Right ventricle myocardium inferior (tissue), 1 donor: ENCODE results near the gene CYB5R3. TPM values are rescaled to one million over a fixed set of nuclear protein-coding genes. Genes with fewer than 3 reads are reported as not detected.
A peak's percentile ranks its signal among the peaks of the same experiment; 100 is the strongest.

ENCODE experiments used
- ATAC-seq: fragments of 200-7000 bp; cut with Tn5 transposase; one replicate; pipeline ENCODE4 v1.9.1; 2020; ENCODE audit warnings: mild to moderate bottlenecking, moderate library complexity
- DNase-seq: peaks from one replicate; pipeline ENCODE4 v3.0.0; 2021; ENCODE audit errors: missing footprints
- intact Hi-C: fragments of 100-400 bp; cut with DNase I; formaldehyde crosslinking; loops from one replicate; pipeline ENCODE4 v1.11.0; 2022
- long read RNA-seq: library from polyadenylated mRNA; unstranded; transcript quantifications from one replicate; pipeline ENCODE4 v2.0.0, GENCODE V29; 2021
- total RNA-seq: library from RNA; stranded (reverse); fragmentation: NEBNext Ultra II Directional; extraction: Animal tissue kit (Norgen Biotek cat#: 25700); gene quantifications from one replicate; pipeline ENCODE4 v1.2.1, GENCODE V29; 2021
- donor health status: DM: no; HTN: yes; CAD: no; lungs with severe emphysema.

CYB5R3 gene
- total RNA-seq = 268 TPM
- long read RNA-seq, transcript CYB5R3-205 (9 exons, 2,153 nt) = minor isoform, 9 of 500 reads
- long read RNA-seq, transcript CYB5R3-204 (8 exons, 1,849 nt) = minor isoform, 16 of 500 reads
- long read RNA-seq, transcript CYB5R3-201 (9 exons, 2,124 nt) = major isoform, 431 of 500 reads
- long read RNA-seq, partial matches to known transcripts = 6 of 500 reads
- long read RNA-seq, other reads (novel, unspliced or antisense) = 35 of 500 reads

GRCh38 chr22:42649246-42650099, at the start of gene CYB5R3:
TSS of gene CYB5R3 (minus strand) at chr22:42649392. CDS start at chr22:42649315, 77 bp downstream.
- DNase-seq = peak; percentile 93
- intact Hi-C loops = loop anchor here (5.0 kb wide), 1 partner anchor 38 kb away; no protein-coding TSS in a partner anchor
- ATAC-seq = peak; percentile 73

GRCh38 chr22:42697542-42698013, 48.4 kb upstream of the CYB5R3 start:
- intact Hi-C loops = loop anchor here (1.0 kb wide), 1 partner anchor 11 kb away; no protein-coding TSS in a partner anchor
- DNase-seq = peak; percentile 88

GRCh38 chr22:42696331-42696967, 47.3 kb upstream of the CYB5R3 start:
- DNase-seq (no peak), ATAC-seq (no peak)
- intact Hi-C loops = no loop called here

More at GRCh38 chr22:42697542-42698013, 48.4 kb upstream of the CYB5R3 start:
- peak; percentile 86 for ATAC-seq

DNA sequence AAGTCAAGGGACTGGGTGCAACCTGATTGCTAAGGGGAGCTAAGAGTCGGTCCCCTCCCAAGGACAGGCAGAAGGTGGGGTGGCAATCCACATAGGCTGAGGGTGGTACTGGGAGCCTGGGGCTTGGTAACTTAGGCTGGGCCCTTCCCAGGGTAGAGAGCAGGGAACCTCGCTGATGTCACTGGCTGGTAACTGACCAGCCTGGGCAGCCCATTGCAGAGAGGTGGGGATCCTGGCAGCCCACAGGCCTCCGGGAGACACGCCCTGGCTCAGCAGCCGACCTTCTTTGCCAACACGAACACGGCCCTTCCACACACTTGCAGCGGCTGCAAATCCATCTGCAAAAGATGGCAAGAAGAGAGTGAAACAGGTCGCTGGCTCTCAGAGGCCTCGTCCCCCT, 46.1 kb upstream of the CYB5R3 start:
- ATAC-seq (peak; percentile 23), DNase-seq (peak; percentile 77)
- intact Hi-C loops = no loop called here

- ATAC-seq (no peak), DNase-seq (no peak)
- intact Hi-C loops = no loop called here
These were observed 44.8 kb upstream of the CYB5R3 start for GRCh38 chr22:42693763-42694683.

GRCh38 chr22:42693055-42693762, 44.0 kb upstream of the CYB5R3 start:
- ATAC-seq (no peak), DNase-seq (no peak)
- intact Hi-C loops = no loop called here

GRCh38 chr22:42692239-42693054, 43.3 kb upstream of the CYB5R3 start:
- DNase-seq (no peak), ATAC-seq (no peak)
- intact Hi-C loops = no loop called here

- no peak for DNase-seq
- intact Hi-C loops = no loop called here
- ATAC-seq = no peak
These were observed 42.2 kb upstream of the CYB5R3 start for GRCh38 chr22:42691440-42691839.

DNA sequence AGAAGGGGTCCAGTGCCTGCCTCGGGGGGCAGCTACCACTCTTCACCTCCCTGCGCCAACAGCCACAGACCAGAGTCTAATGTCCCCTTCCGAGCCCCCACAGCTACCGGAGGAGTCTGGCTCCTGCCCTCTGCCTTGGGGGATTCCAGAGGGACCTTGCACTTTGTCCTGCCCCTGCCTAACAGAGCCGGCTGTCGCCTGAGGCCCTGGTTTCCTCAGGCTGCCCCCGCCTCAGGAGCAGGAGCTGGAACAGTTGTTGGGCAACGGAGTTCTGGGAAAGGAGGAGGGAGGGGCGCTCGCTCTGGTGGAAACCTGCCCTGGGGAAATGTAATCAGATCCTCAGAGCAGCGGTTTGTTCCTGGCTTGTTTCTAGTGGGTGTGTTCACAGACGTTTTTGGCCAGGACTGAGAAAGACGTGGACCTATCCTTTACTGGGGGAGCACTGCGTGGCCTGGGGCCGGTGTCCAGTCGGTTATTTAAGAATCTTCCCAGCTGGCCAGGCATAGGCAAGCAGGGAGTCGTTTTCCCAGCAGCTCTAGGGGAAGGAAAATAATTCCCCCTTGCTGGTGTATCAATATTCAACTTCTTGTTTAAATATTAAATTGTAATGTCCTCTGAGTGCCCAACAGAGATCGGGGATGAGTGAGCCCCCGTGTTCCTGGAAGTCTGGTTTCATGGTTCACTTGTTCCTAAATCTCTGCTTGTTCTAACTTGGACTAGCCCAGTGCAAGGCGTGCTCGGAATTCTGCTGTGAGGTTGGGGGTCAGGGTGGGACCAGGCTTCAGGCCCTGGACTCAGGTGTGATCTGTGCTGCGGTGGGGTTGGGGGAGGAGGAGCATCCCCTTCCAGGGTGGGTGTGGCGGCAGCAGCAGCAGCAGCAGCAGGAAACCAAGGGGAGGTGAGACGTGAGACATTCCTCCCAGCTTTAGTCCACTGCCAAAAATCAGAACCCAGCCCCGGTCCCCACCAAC, 39.3 kb upstream of the CYB5R3 start:
- peak; percentile 91 for DNase-seq
- ATAC-seq = peak; percentile 81
- intact Hi-C loops = loop anchor here (2.0 to 5.0 kb wide), 3 partner anchors 32 to 84 kb away; partner anchors contain the start of genes A4GALT and CYB5R3

- no peak for DNase-seq
- intact Hi-C loops = loop anchor here (1.0 to 5.0 kb wide), 3 partner anchors 11 to 85 kb away; partner anchors contain the start of gene CYB5R3
These were observed 37.7 kb upstream of the CYB5R3 start for GRCh38 chr22:42686756-42687491.

DNA sequence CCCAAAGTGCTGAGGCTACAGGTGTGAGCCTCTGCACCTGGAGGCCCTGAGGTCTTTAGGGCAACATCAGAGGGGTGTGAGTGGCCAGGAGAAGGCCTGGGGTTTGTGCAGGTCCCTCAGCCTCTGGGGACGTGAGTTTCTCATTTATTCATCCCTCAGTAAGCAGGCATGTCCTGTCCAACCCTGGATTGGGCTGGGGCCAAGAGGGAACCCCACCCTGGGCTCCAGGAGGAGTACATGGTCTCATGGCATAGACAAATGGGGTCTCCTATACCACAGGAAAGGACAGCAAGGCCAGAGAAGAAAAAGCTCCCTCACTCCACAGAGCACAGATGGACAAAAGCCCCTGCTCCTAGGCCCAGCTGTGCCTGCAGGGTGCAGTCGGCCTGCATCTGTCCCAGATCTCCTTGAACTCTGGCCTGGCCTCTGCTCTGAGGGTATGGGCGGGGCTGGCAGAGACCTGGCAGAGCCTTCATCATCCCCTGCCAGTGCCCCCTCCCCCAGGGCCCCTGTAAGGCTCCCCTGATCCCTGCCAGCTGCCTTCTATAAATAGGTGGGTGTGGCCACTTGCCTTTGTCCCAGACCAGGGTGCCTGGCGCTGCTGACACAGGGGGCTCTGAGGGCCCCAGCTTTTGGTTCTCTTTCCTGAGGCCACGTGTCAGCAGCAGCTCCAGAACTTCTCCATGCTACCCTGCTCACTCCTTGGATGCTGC, 36.9 kb upstream of the CYB5R3 start:
- DNase-seq (peak; percentile 83), ATAC-seq (peak; percentile 40)
- intact Hi-C loops = loop anchor here (1.0 to 5.0 kb wide), 3 partner anchors 12 to 86 kb away; partner anchors contain the start of gene CYB5R3

More at GRCh38 chr22:42686756-42687491, 37.7 kb upstream of the CYB5R3 start:
- no peak for ATAC-seq

GRCh38 chr22:42684462-42685195, 35.4 kb upstream of the CYB5R3 start:
- ATAC-seq = no peak
- no peak for DNase-seq
- intact Hi-C loops = loop anchor here (5.0 kb wide), 2 partner anchors 37 to 88 kb away; partner anchors contain the start of gene CYB5R3

- DNase-seq (peak; percentile 91), ATAC-seq (peak; percentile 69)
- intact Hi-C loops = no loop called here
These were observed 34.5 kb upstream of the CYB5R3 start for GRCh38 chr22:42683578-42684283.
